Panc1 (cell line): ENCODE measurements around the gene SEC14L2.

Experiments used
- CTCF ChIP-seq: fragments of 450-650 bp; IDR thresholded peaks from 2 replicates; pipeline ENCODE4 v1.5.1; 2017; ENCODE audit warnings: mild to moderate bottlenecking
- POLR2AphosphoS5 ChIP-seq: IDR thresholded peaks from 2 replicates; pipeline ENCODE4 v1.6.1; 2012; ENCODE audit warnings: mild to moderate bottlenecking, low read depth, low read length, moderate library complexity
- SIN3A ChIP-seq: IDR thresholded peaks from 2 replicates; pipeline ENCODE4 v1.6.1; 2012; ENCODE audit warnings: low read depth, mild to moderate bottlenecking, low read length, moderate library complexity, borderline replicate concordance; ENCODE audit not compliant: insufficient read depth

- TF ChIP-seq POLR2AphosphoS5 (no peak), CTCF (no peak), SIN3A (no peak)
These were observed 31.1 kb downstream of the SEC14L2 start for GRCh38 chr22:30427871-30428270.
